IMR-90 (cell line): ENCODE data around the gene DIP2C. TPM values are rescaled to one million over a fixed set of nuclear protein-coding genes. Genes with fewer than 3 reads are reported as not detected.

Experiments
- ATAC-seq: fragments of 200-7000 bp; cut with Tn5 transposase; 2 replicates; pipeline ENCODE4 v1.9.1; 2020; ENCODE audit warnings: low read depth, mild to moderate bottlenecking, moderate library complexity
- BruUV-seq: library from RNA; stranded (reverse); fragments of 400-500 nt; replicated peaks from 2 replicates; lab custom pipeline; 2021; lab: Mats Ljungman, UMichigan
- CTCF ChIA-PET: fragments of 300-600 bp; formaldehyde crosslinking; extraction: SDS; loops from one replicate; lab custom pipeline; 2021; ENCODE audit warnings: antibody characterized with exemption; lab: Yijun Ruan, JAX
- POLR2A ChIA-PET: fragments of 300-600 bp; sonication (Branson Sonifier 250); formaldehyde crosslinking; loops from one replicate; lab custom pipeline; 2022; ENCODE audit warnings: antibody characterized with exemption; ENCODE audit not compliant: unreplicated experiment; lab: Charles Lee
- DNase-seq: peaks from one replicate; pipeline ENCODE4 v3.0.0; 2013
- H2AFZ ChIP-seq: replicated peaks from 2 replicates; pipeline ENCODE3; 2013; ENCODE audit warnings: low read length, mild to moderate bottlenecking; ENCODE audit not compliant: poor library complexity
- H2AK5ac ChIP-seq: 2 replicates; pipeline ENCODE4 v1.6.1; 2013; ENCODE audit warnings: low read depth, low read length, inconsistent platforms
- H2AK9ac ChIP-seq: replicated peaks from 2 replicates; pipeline ENCODE3; 2013; ENCODE audit warnings: mild to moderate bottlenecking, low read depth, low read length, moderate library complexity; ENCODE audit not compliant: poor library complexity
- H2BK120ac ChIP-seq: 2 replicates; pipeline ENCODE4 v1.6.1; 2013; ENCODE audit warnings: low read depth, low read length, inconsistent platforms
- H2BK15ac ChIP-seq: 3 replicates; pipeline ENCODE4 v1.6.1; 2013; ENCODE audit warnings: low read depth, low read length, inconsistent platforms
- H2BK20ac ChIP-seq: 2 replicates; pipeline ENCODE4 v1.6.1; 2013; ENCODE audit warnings: low read depth, mild to moderate bottlenecking, inconsistent platforms, low read length, moderate library complexity
- H2BK5ac ChIP-seq: 2 replicates; pipeline ENCODE4 v1.6.1; 2013; ENCODE audit warnings: mild to moderate bottlenecking, low read depth, low read length, inconsistent platforms; ENCODE audit not compliant: poor library complexity, severe bottlenecking
- H3K14ac ChIP-seq: replicated peaks from 2 replicates; pipeline ENCODE4 v1.6.1; 2013; ENCODE audit warnings: low read depth, low read length, inconsistent platforms
- H3K18ac ChIP-seq: 2 replicates; pipeline ENCODE4 v1.6.1; 2013; ENCODE audit warnings: low read depth, low read length, control low read depth
- H3K23ac ChIP-seq: 2 replicates; pipeline ENCODE4 v1.6.1; 2013; ENCODE audit warnings: low read depth, low read length, inconsistent platforms
- H3K27ac ChIP-seq: 2 replicates; pipeline ENCODE4 v1.5.1; 2013; ENCODE audit warnings: mild to moderate bottlenecking, control low read depth, low read length; ENCODE audit not compliant: insufficient read depth
- H3K27me3 ChIP-seq: 2 replicates; pipeline ENCODE4 v1.6.1; 2013; ENCODE audit warnings: low read length; ENCODE audit not compliant: control insufficient read depth, insufficient read depth
- H3K36me3 ChIP-seq: 2 replicates; pipeline ENCODE4 v1.6.1; 2013; ENCODE audit warnings: low read length, mixed read lengths; ENCODE audit not compliant: control insufficient read depth, insufficient read depth
- H3K4ac ChIP-seq: 2 replicates; pipeline ENCODE4 v1.6.1; 2013; ENCODE audit warnings: low read depth, low read length, inconsistent platforms
- H3K4me1 ChIP-seq: 2 replicates; pipeline ENCODE4 v1.6.1; 2013; ENCODE audit warnings: low read length, mixed read lengths; ENCODE audit not compliant: control insufficient read depth, insufficient read depth
- H3K4me2 ChIP-seq: 2 replicates; pipeline ENCODE4 v1.6.1; 2013; ENCODE audit warnings: low read depth, mild to moderate bottlenecking, control low read depth, low read length, moderate library complexity
- H3K4me3 ChIP-seq: 2 replicates; pipeline ENCODE4 v1.5.1; 2013; ENCODE audit warnings: low read depth, mild to moderate bottlenecking, control low read depth, low read length, moderate library complexity; ENCODE audit not compliant: insufficient read depth
- H3K56ac ChIP-seq: 2 replicates; pipeline ENCODE4 v1.6.1; 2013; ENCODE audit warnings: low read length, inconsistent platforms; ENCODE audit not compliant: insufficient read depth; ENCODE audit errors: extremely low read depth
- H3K79me1 ChIP-seq, 2 experiments: 2 replicates each; pipeline ENCODE4 v1.6.1; 2013; ENCODE audit warnings: low read length in 2 of 2, inconsistent platforms in 1 of 2, low read depth in 1 of 2
- H3K9ac ChIP-seq: 2 replicates; pipeline ENCODE4 v1.6.1; 2013; ENCODE audit warnings: low read depth, low read length, control low read depth
- H3K9me1 ChIP-seq: 2 replicates; pipeline ENCODE4 v1.6.1; 2013; ENCODE audit warnings: low read length, inconsistent platforms; ENCODE audit not compliant: insufficient read depth
- H3K9me3 ChIP-seq: 2 replicates; pipeline ENCODE4 v1.6.1; 2013; ENCODE audit warnings: low read length; ENCODE audit not compliant: control insufficient read depth, insufficient read depth
- H4K20me1 ChIP-seq: 2 replicates; pipeline ENCODE4 v1.6.1; 2013; ENCODE audit warnings: low read length, inconsistent platforms; ENCODE audit not compliant: insufficient read depth
- H4K5ac ChIP-seq: 2 replicates; pipeline ENCODE4 v1.6.1; 2013; ENCODE audit warnings: mild to moderate bottlenecking, low read depth, low read length, control low read depth
- H4K8ac ChIP-seq, 2 experiments: 2 replicates each; pipeline ENCODE4 v1.6.1; 2013; ENCODE audit warnings: low read depth in 2 of 2, low read length in 2 of 2, control low read depth in 1 of 2, inconsistent platforms in 1 of 2
- H4K91ac ChIP-seq: 2 replicates; pipeline ENCODE4 v1.6.1; 2013; ENCODE audit warnings: low read depth, low read length, inconsistent platforms; ENCODE audit not compliant: insufficient read depth
- CEBPB ChIP-seq: IDR thresholded peaks from 2 replicates; pipeline ENCODE4 v1.6.1; 2012; ENCODE audit warnings: low read depth, low read length, improper control_type of control experiment
- FOS ChIP-seq: fragments of 150-350 bp; IDR thresholded peaks from 2 replicates; pipeline ENCODE4 v1.6.1; 2016; ENCODE audit warnings: low read depth, low read length
- WGBS, 2 experiments: methylation state at CpG; one replicate each; pipeline versions ENCODE4 v1.1.5 to v1.1.7; 2013; ENCODE audit warnings: missing lambda C conversion rate in 2 of 2; ENCODE audit not compliant: insufficient read length in 1 of 2; ENCODE audit errors: extremely low coverage in 2 of 2; 5-methylcytosine and 5-hydroxymethylcytosine counted together
- dilution Hi-C: fragments of 300-500 bp; cut with HindIII; formaldehyde crosslinking; loops from one replicate; pipeline ENCODE4 v1.14.3; 2018; ENCODE audit warnings: low sequenced_read_pairs; ENCODE audit not compliant: unreplicated experiment
- in situ Hi-C: fragments of 300-500 bp; cut with MboI; formaldehyde crosslinking; loops from 3 replicates; pipeline ENCODE4 v1.14.3; 2019; ENCODE audit warnings: low sequenced_read_pairs, inconsistent platforms, mixed read lengths
- intact Hi-C: fragments of 100-400 bp; cut with micrococcal nuclease; formaldehyde crosslinking; loops from 2 replicates; pipeline ENCODE4 v1.10.0; 2022
- polyA plus RNA-seq, 3 experiments: library from polyadenylated mRNA; depleted of rRNA; stranded (reverse); fragments of >200 nt; gene quantifications; 2 replicates each; pipeline ENCODE4 v1.2.3, GENCODE V29; 2012; ENCODE audit warnings: low replicate concordance in 1 of 3
- total RNA-seq: library from RNA; depleted of rRNA; stranded (reverse); fragments of >200 nt; gene quantifications from 2 replicates; pipeline ENCODE4 v1.2.3, GENCODE V29; 2012

DIP2C gene
- total and polyA plus RNA-seq, 2 of the 4 experiments (the other 2 are of a cell fraction): 8.6 to 17.3 TPM

DNA sequence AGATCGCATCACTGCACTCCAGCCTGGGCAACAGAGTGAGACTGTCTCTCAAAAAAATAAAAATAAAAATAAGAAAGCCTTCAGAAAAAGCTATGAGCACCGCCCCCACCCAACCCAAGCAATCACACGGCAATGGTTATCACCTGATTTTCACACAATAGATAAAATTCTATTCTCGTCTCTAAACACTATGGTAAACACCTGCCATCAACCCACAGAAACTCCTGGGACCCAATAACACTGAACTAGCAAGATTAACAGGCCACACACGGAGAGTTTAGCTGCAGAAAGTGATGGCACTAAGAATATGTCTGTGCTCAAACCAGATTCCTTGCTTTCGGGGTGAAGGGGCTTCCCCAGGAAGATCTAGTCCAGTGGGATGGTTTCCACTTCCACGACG is 173.8 kb downstream of the DIP2C start:
- peaks cover 3% of the 10 kb centered on the region for H3K4me1 ChIP-seq
- H3K4me3 ChIP-seq: no peak overlapping the region
- no peak overlapping the region for H2BK20ac ChIP-seq
- DNase-seq (no peak), ATAC-seq (no peak)
- H3K56ac ChIP-seq: no peak overlapping the region
- dilution Hi-C loops: no loop called here
- no TSS peak for BruUV-seq
- no peaks in the 10 kb centered on the region for H3K27me3 ChIP-seq
- H3K9me3 ChIP-seq: no peaks in the 10 kb centered on the region
- 65% methylated on average over 4 of the region's 8 CpGs; no CpG with 5 or more reads in 1 of the 2 experiments for whole genome bisulfite sequencing, 2 experiments
- peaks cover 24% of the 10 kb centered on the region for H3K9me1 ChIP-seq
- H2BK5ac ChIP-seq: no peak overlapping the region
- H4K91ac ChIP-seq: no peak overlapping the region
- H3K27ac ChIP-seq: no peak overlapping the region
- H3K4ac ChIP-seq: no peak overlapping the region
- H2AK5ac ChIP-seq: 0 out of 2 replicates have a peak overlapping the region, but pooled peaks have one; percentile 5
- no peak overlapping the region for H2BK15ac ChIP-seq
- peaks cover 75% of the 10 kb centered on the region for H4K20me1 ChIP-seq
- no peak overlapping the region for H3K4me2 ChIP-seq
- no peak overlapping the region for H3K23ac ChIP-seq
- intact Hi-C loops: no loop called here
- no peak overlapping the region for H3K14ac ChIP-seq
- H3K36me3 ChIP-seq: peaks cover 7% of the 10 kb centered on the region
- no peak overlapping the region for H2AK9ac ChIP-seq
- no peak overlapping the region for H3K9ac ChIP-seq
- no peak overlapping the region for H2AFZ ChIP-seq
- H3K18ac ChIP-seq: no peak overlapping the region
- in situ Hi-C loops: loop anchor here (25.0 kb wide), 1 partner anchor 172 kb away; the partner anchor contains the start of gene DIP2C
- no peak overlapping the region for H4K8ac ChIP-seq
- no peak overlapping the region for H4K5ac ChIP-seq
- CTCF ChIA-PET: interaction anchor here (0.5 kb wide), 1 partner anchor 166 kb away, joined by 3 read pairs; no protein-coding TSS in a partner anchor
- peaks cover 17 to 92% of the 10 kb centered on the region in 2 experiments for H3K79me1 ChIP-seq
- no peak for TF ChIP-seq CEBPB
- no peak for TF ChIP-seq FOS
- no peak overlapping the region for H2BK120ac ChIP-seq
- POLR2A ChIA-PET: no interaction called here
